ENCODE results near the gene HOXB8.

HOXB8 gene

GRCh38 chr17:48615963-48616716 lies 1.0 kb upstream of the HOXB8 start:
- no peak for ATAC-seq
- TF ChIP-seq ZC3H10 (CRISPR knock-in tag; IDR thresholded peaks at IDR 0.05) (no peak), TCF4 (CRISPR knock-in tag; IDR thresholded peaks at IDR 0.05; ENCODE audit: borderline replicate concordance) (no peak), OSR1 (CRISPR knock-in tag; IDR thresholded peaks at IDR 0.05) (no peak), ESRRG (CRISPR knock-in tag; IDR thresholded peaks at IDR 0.05) (no peak), PPARA (CRISPR knock-in tag; IDR thresholded peaks at IDR 0.05; ENCODE audit: borderline replicate concordance) (no peak)

GRCh38 chr17:48613862-48614694 lies 1.0 kb downstream of the HOXB8 start:
- ATAC-seq = peak; percentile 11; the same call in 1 of the 3 replicates
- TF ChIP-seq PATZ1 (CRISPR knock-in tag; IDR thresholded peaks at IDR 0.05; ENCODE audit: borderline replicate concordance) = no peak
- no peak for TF ChIP-seq OSR1 (CRISPR knock-in tag; IDR thresholded peaks at IDR 0.05)
- no peak for TF ChIP-seq RARB (CRISPR knock-in tag; IDR thresholded peaks at IDR 0.05)
- TF ChIP-seq TCF4 (CRISPR knock-in tag; IDR thresholded peaks at IDR 0.05; ENCODE audit: borderline replicate concordance) = no peak
- no peak for TF ChIP-seq BACH2 (CRISPR knock-in tag; IDR thresholded peaks at IDR 0.05; ENCODE audit: borderline replicate concordance)
- TF ChIP-seq CREB5 (CRISPR knock-in tag; IDR thresholded peaks at IDR 0.05; ENCODE audit: low read depth) = no peak
- no peak for TF ChIP-seq SNAI2 (CRISPR knock-in tag; IDR thresholded peaks at IDR 0.05)

GRCh38 chr17:48612854-48613691 lies 2.0 kb downstream of the HOXB8 start:
- peak; percentile 60 for ATAC-seq
- TF ChIP-seq ZFP30 (CRISPR knock-in tag; IDR thresholded peaks at IDR 0.05) (no peak), PATZ1 (CRISPR knock-in tag; IDR thresholded peaks at IDR 0.05; ENCODE audit: borderline replicate concordance) (no peak)

- no peak for TF ChIP-seq CSRNP3 (CRISPR knock-in tag; IDR thresholded peaks at IDR 0.05)
- TF ChIP-seq SNAI2 (CRISPR knock-in tag; IDR thresholded peaks at IDR 0.05) = no peak
- TF ChIP-seq GLIS3 (CRISPR knock-in tag; IDR thresholded peaks at IDR 0.05) = no peak
- ATAC-seq = peak; percentile 6
These were observed 2.6 kb downstream of the HOXB8 start for GRCh38 chr17:48612456-48612853.

GRCh38 chr17:48611681-48612455 lies 3.2 kb downstream of the HOXB8 start:
- no peak for ATAC-seq
- TF ChIP-seq SNAI2 (CRISPR knock-in tag; IDR thresholded peaks at IDR 0.05) (no peak), TSHZ2 (CRISPR knock-in tag; IDR thresholded peaks at IDR 0.05) (no peak), OSR1 (CRISPR knock-in tag; IDR thresholded peaks at IDR 0.05) (no peak), ISL1 (CRISPR knock-in tag; IDR thresholded peaks at IDR 0.05) (no peak), POU6F1 (CRISPR knock-in tag; IDR thresholded peaks at IDR 0.05; ENCODE audit: borderline replicate concordance, low read depth) (no peak), ESRRG (CRISPR knock-in tag; IDR thresholded peaks at IDR 0.05) (no peak), CSDC2 (CRISPR knock-in tag; IDR thresholded peaks at IDR 0.05) (no peak), ZNF565 (CRISPR knock-in tag; conservative IDR thresholded peaks at IDR 0.05; ENCODE audit: low read depth) (no peak), ARNTL (CRISPR knock-in tag; IDR thresholded peaks at IDR 0.05; ENCODE audit: borderline replicate concordance, low read depth) (no peak)

All from SK-N-SH treated with all-trans-retinoic acid at 6 μM for 48 hours (cell line).